ENCODE results near the gene LMAN1.

The LMAN1 gene

DNA sequence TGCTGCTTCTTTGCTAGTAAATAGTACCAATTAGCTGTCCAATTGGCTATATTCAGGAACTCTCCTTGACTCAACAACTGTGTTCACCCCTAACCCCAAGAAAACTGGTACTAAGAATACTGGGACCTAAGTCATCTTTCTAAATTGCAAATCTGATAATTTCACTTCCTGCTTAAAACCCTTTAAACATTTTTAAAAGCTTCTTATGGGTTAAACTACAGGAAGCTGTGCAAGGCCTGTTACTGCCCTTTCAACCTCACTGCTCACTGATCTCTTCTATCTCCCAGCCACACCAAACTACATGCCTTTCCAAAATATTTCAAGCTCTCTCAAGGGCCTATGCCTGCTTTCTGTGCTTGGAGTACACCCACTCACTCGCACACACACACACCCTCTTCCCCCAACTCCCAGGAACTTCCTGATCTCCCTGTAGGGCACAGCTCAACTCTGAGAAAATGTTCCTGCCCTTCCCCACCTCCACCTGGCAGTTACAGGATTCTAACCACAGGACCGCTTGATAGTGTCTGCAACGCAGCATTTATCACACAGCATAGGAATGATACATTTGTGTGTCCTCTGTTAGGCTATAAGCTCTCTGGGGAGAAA, 6.7 kb downstream of the LMAN1 start:
- TF ChIP-seq, protein P1, sequence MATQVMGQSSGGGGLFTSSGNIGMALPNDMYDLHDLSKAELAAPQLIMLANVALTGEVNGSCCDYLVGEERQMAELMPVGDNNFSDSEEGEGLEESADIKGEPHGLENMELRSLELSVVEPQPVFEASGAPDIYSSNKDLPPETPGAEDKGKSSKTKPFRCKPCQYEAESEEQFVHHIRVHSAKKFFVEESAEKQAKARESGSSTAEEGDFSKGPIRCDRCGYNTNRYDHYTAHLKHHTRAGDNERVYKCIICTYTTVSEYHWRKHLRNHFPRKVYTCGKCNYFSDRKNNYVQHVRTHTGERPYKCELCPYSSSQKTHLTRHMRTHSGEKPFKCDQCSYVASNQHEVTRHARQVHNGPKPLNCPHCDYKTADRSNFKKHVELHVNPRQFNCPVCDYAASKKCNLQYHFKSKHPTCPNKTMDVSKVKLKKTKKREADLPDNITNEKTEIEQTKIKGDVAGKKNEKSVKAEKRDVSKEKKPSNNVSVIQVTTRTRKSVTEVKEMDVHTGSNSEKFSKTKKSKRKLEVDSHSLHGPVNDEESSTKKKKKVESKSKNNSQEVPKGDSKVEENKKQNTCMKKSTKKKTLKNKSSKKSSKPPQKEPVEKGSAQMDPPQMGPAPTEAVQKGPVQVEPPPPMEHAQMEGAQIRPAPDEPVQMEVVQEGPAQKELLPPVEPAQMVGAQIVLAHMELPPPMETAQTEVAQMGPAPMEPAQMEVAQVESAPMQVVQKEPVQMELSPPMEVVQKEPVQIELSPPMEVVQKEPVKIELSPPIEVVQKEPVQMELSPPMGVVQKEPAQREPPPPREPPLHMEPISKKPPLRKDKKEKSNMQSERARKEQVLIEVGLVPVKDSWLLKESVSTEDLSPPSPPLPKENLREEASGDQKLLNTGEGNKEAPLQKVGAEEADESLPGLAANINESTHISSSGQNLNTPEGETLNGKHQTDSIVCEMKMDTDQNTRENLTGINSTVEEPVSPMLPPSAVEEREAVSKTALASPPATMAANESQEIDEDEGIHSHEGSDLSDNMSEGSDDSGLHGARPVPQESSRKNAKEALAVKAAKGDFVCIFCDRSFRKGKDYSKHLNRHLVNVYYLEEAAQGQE (IDR thresholded peaks at IDR 0.05; ENCODE audit: insufficient read depth in 1 of 2, low read depth in 2 of 2, low read length in 2 of 2), result no peak
- TF ChIP-seq FOXP2 (optimal IDR thresholded peaks at IDR 0.05; ENCODE audit: borderline replicate concordance, extremely low read depth, extremely low read length, insufficient read depth) (no peak), POLR2AphosphoS5 (IDR thresholded peaks at IDR 0.05; ENCODE audit: low read depth, low read length) (no peak), SIN3A (IDR thresholded peaks at IDR 0.05; ENCODE audit: borderline replicate concordance, insufficient read depth, low read length) (no peak), TAF1 (IDR thresholded peaks at IDR 0.05; ENCODE audit: borderline replicate concordance, insufficient read depth, low read length) (no peak)

- TF ChIP-seq TAF1 (IDR thresholded peaks at IDR 0.05; ENCODE audit: borderline replicate concordance, insufficient read depth, low read length), result no peak
- TF ChIP-seq, protein P1 (IDR thresholded peaks at IDR 0.05; ENCODE audit: insufficient read depth in 1 of 2, low read depth in 2 of 2, low read length in 2 of 2), result no peak
- no peak for TF ChIP-seq POLR2AphosphoS5 (IDR thresholded peaks at IDR 0.05; ENCODE audit: low read depth, low read length)
- no peak for TF ChIP-seq FOXP2 (optimal IDR thresholded peaks at IDR 0.05; ENCODE audit: borderline replicate concordance, extremely low read depth, extremely low read length, insufficient read depth)
- no peak for TF ChIP-seq SIN3A (IDR thresholded peaks at IDR 0.05; ENCODE audit: borderline replicate concordance, insufficient read depth, low read length)
Observed at GRCh38 chr18:59345556-59345955, 13.5 kb downstream of the LMAN1 start.

GRCh38 chr18:59344996-59345395, 14.1 kb downstream of the LMAN1 start:
- no peak for TF ChIP-seq FOXP2 (optimal IDR thresholded peaks at IDR 0.05; ENCODE audit: borderline replicate concordance, extremely low read depth, extremely low read length, insufficient read depth)
- no peak for TF ChIP-seq TAF1 (IDR thresholded peaks at IDR 0.05; ENCODE audit: borderline replicate concordance, insufficient read depth, low read length)

DNA sequence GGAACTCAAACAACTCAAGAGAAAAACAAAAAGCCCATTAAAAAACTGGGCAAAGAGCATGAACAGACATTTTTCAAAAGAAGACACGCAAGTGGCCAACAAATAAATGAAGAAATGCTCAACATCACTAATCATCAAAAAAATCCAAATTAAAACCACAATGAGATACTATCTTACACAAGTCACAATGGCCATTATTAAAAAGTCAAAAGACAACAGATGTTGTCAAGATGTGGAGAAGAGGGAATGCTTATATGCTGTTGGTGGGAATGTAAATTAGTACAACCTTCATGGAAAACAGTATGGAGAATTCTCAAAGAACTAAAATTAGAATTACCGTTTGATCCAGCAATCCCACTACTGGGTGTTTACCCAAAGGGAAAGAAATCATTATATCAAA, 15.1 kb downstream of the LMAN1 start:
- TF ChIP-seq TAF1 (IDR thresholded peaks at IDR 0.05; ENCODE audit: borderline replicate concordance, insufficient read depth, low read length), result no peak

DNA sequence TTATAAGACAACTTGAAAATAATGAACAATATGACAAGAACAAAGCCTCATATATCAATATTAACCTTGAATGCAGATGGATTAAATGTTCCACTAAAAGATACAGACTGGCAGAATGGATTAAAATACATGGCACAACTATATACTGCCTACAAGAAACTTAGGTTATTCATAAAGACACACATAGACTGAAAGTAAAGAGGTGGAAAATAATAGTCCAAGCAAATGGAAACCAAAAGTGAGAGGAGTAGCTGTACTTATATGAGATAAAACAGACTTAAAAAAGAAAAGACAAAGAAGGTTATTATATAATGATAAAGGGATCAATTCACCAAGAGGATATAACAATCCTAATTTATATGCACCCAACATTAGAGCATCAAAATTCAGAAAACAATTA, 18.2 kb downstream of the LMAN1 start:
- TF ChIP-seq FOXP2 (optimal IDR thresholded peaks at IDR 0.05; ENCODE audit: borderline replicate concordance, extremely low read depth, extremely low read length, insufficient read depth) (no peak), TAF1 (IDR thresholded peaks at IDR 0.05; ENCODE audit: borderline replicate concordance, insufficient read depth, low read length) (no peak), SIN3A (IDR thresholded peaks at IDR 0.05; ENCODE audit: borderline replicate concordance, insufficient read depth, low read length) (no peak), POLR2AphosphoS5 (IDR thresholded peaks at IDR 0.05; ENCODE audit: low read depth, low read length) (no peak)
- TF ChIP-seq, protein P1 (IDR thresholded peaks at IDR 0.05; ENCODE audit: insufficient read depth in 1 of 2, low read depth in 2 of 2, low read length in 2 of 2), result no peak

- TF ChIP-seq FOXP2 (optimal IDR thresholded peaks at IDR 0.05; ENCODE audit: borderline replicate concordance, extremely low read depth, extremely low read length, insufficient read depth) (no peak), POLR2AphosphoS5 (IDR thresholded peaks at IDR 0.05; ENCODE audit: low read depth, low read length) (no peak), TAF1 (IDR thresholded peaks at IDR 0.05; ENCODE audit: borderline replicate concordance, insufficient read depth, low read length) (no peak), SIN3A (IDR thresholded peaks at IDR 0.05; ENCODE audit: borderline replicate concordance, insufficient read depth, low read length) (no peak)
- TF ChIP-seq, protein P1 (IDR thresholded peaks at IDR 0.05; ENCODE audit: insufficient read depth in 1 of 2, low read depth in 2 of 2, low read length in 2 of 2), result no peak
Observed at GRCh38 chr18:59340312-59340711, 18.8 kb downstream of the LMAN1 start.

All from PFSK-1 (cell line).